ENCODE measurements around the gene SLC6A3.

The SLC6A3 gene

DNA sequence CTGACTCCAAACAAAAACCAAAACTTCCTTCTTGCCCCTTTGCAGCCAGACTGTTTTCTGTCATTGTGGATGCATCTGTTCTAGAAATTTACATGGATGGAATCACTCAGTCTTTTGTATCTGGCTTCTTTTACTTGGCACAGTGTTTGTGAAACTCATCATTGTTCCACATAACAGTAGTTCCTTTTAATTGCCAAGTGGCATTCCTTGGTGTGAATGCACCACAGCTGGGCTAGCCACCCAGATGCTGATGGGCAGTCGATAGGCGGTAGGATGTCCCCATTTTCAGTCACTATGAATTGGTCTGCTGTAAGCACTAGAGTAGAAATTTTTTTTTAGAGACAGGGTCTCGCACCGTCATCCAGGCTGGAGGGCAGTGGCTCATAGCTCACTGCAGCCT lies 94.1 kb downstream of the SLC6A3 start:
- DNase-seq (ENCODE audit: low read depth in 2 of 2): no peak

DNA sequence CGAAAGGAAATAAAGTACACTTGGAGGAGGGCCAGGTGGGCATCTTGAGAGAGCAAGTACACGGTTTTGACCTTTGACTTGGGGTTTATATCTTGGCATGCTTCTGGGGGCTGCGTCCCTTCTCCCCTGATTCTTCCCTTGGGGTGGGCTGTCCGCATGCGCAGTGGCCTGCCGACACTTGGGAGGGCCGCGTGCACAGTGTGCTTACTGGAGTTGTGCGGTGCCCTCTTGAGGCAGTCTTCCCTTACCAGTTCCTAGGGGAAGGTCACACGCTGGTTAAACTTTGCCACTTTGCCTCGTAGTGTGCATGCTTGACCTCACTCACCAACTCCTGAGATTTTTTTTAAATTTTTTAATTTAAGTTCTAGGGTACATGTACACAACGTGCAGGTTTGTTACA lies 96.0 kb downstream of the SLC6A3 start:
- no peak for DNase-seq (ENCODE audit: low read depth in 2 of 2)

DNA sequence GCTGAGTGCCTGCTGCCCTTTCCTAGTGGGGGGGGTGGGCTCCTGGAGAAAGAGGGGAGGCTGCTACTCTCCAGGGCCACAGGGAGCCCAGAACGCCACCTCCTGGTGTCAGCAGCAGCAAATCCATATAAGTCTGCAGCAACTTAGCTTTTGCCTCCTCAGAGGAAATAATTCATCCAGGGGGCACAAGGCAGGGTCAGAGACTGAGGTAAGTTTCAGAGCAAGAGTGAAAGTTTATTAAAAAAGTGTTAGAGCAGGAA lies 96.3 kb downstream of the SLC6A3 start:
- no peak for DNase-seq (ENCODE audit: low read depth in 2 of 2)

DNA sequence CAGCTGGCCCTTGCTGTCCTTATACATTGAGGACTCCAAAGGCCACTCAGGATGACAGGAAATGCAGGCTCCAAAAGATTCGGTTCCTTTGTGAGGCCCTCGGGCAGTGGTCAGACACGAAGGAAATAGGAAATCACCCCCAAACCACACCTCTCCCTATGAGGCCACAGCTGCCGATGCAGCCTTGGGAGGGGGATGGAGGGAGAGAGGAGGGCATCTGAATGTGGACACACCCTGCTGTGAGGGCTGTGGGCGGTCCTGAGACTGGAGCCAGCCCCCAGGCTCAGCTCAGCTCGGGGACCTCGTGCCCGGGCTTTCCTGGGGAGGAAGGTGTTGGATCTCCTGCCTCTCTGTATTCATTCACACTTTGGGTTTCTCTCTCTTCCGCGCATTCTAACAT lies 97.7 kb downstream of the SLC6A3 start:
- DNase-seq (ENCODE audit: low read depth in 2 of 2): no peak

DNA sequence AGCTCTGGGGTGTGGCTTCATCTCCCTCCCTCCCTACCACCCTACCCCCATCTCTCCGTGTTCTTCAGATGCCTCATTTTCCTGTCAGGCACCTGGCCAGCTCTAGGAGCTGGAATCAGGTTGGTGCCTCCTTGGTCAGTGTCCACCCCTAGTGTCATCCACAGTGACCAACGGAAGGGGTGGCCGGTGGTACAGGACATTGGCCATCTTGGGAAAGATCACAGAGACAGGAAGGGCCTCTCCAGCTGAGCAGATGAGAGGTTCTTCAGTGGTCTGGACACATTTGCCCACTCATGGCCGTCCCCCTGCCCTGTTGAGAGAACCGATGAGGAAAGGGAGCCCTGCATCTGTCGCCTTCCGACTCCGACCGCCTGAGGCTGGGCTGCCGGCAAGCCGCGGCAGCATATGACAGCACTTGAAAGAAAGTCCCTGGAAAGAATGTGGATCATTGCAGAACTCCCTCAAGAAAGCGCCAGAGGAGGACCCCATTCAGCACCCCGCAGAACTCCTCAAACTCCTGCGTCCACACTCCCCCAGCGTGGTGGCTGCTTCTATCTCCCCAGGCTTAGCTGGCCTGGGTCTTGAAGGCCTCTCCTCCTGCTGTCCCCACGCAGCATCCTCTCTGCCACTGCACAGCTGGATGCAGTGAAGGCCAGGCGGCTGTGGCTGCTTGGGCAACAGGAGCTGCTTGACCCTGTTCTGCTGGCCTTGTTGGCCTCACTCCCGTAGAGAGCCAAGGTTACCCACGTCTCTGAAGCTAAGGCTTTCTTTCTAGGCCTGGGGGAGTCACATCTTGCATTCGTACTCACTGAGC lies 98.4 kb downstream of the SLC6A3 start:
- no peak for DNase-seq (ENCODE audit: low read depth in 2 of 2)

DNA sequence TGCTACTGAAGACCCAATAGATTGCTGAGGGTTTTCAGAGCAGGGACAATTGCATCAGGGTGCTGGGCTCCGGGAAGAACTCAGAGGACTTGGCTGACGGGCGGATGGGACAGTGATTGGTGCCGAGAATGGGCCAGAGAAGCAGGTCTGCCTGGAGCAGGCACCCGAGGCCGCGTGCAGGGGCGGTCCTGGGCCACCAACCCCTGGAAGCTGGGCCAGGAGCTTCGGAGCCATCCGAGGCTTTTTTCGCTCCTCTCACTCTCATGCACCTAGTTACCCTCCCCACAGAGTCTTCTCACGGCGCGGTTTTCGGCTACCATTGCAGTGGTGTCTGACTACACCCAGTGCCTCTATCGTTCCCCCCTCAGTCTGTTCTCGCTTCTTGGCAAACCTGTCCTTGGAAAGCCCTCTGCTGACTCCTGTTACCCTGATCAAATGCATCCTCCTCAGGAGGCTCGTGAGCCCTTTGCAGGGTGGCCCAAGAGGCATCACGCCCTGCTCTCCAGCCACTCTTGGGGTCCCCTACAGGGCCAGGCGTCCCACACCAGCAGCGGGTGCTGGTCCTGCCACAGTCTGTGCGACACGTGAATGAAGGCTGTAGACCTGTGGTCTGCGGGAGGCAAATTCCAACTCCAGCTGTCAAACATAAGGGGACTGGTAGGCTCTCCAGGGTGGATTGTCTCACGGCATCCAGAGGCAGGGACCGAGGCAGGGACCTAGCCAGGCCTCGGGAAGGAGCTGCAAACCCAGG lies 99.2 kb downstream of the SLC6A3 start:
- DNase-seq (ENCODE audit: low read depth in 2 of 2): no peak

DNA sequence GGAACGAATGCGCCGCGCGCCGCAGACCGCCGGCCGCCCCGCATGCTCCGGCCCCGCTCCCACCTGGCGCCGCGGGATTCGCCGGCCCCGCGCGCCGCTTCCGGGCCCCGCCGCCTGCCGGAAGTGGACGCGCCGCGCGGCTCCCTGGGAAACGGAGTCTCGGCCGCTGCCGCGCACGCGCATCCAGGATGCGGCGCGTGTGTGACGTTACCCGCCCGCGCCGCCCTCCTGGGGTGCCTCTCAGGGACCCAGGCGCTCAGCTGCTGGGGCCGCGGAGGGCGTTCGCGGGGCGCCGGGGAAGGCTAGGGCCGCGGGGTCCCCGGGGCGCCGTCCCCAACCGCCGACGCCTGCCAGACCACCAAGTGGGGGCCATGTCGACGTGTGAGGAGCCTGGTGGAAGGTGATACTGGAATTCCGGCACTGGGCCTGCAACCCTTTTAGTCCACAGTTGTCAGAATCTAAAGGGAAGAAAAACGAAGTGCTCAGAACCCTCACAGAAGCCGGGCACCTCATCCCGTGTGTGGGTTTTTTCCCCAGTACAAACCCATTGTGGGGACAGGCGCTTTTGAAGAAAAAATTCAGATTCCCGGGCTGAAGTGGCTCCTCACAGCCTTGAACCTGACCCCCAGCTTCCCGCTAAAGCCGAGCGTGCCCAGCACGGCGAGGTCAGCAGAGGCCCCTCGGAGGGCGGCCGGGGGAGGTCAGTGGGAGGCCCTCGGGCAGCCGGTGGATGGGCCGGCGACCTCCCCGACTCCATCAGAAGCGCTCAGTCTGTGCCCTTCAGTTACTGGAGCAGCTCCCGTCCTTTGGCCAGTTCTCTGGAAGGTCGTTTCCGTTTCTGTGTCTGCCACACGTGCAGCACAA lies 100.0 kb downstream of the SLC6A3 start, which contains the start of gene CLPTM1L:
TSS of gene CLPTM1L (minus strand) at position 125 of the 864 bp plus-strand sequence. CDS start 258 bp downstream, outside the sequence.
- DNase-seq (ENCODE audit: low read depth in 2 of 2): peak; percentile 69 to 72

DNA sequence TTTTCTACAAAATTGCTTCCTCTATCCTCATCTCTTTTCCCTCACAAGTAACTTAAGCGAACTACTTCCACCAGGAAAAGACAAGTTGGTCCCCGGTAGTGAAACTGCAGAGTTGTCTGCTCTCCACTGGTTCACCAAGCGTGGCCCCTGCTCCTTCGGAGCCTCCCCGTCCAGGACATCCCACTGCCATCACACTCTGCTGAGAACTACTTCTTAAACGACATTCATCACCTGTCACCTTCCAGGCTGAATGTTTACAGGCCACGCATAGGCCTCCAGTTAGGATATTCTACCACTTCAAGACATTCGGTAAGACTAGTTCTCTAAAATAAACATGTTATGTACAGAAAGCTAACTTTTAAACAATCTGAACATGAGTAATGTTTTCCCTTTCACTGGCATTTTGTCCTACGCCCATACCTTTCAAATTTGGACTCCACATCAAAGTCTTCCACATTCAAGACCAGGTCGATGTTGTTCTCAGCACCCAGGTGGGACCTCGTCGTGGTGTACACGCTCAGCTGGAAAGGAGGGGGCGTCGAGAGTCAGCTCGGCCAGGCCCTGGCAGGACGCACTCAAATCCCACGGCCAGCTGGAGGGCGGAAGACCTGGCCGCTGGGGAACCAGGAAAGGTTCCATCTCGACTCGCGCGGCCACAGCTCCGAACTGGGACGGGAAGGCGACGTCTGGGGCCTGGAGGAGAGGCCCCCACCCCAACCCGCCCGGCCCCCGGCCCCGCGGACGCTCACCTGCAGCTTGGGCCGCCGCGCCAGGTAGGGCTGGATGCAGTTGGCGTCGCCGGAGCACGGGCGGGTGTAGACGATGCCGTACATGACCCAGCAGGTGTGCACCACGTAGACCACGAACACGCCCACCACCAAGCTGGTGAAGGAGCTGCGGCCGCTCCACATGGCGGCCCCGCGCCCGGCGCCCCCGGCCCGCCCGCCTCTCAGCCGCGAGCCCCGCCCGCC lies 101.0 kb downstream of the SLC6A3 start:
- DNase-seq (ENCODE audit: low read depth in 2 of 2): peak in 1 of 2 donors; percentile 7

DNA sequence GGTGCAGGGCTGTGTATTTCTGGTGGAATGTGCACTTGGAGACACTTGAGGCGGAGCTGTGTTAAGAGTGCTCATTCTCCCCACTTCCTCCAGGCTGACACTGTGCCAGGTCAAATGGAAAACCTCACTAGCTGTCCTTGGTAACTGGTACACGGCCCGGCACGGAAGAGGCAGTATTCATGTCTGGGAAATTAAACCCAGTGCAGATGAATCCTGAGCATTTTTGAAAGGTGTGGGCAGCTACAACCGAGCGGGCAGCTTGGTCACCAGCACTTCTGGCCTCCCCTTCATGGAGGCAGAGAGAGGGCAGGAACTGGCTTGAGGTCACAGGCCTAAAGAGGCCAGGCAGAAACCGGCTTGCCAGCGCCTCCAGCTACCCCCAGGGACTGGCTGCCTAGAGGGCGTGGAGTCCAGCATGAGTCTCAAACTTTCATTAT lies 101.9 kb downstream of the SLC6A3 start:
- DNase-seq (ENCODE audit: low read depth in 2 of 2): no peak
